NT2/D1 (cell line): ENCODE results near the gene NPAS2.

ENCODE experiments used
- SUZ12 ChIP-seq: IDR thresholded peaks from 2 replicates; pipeline ENCODE4 v1.6.1; 2011; ENCODE audit not compliant: insufficient read length, insufficient read depth; ENCODE audit errors: extremely low read depth
- YY1 ChIP-seq: IDR thresholded peaks from 2 replicates; pipeline ENCODE4 v1.6.1; 2011; ENCODE audit not compliant: insufficient read length, insufficient read depth

- TF ChIP-seq SUZ12 (no peak), YY1 (no peak)
Measured at GRCh38 chr2:100786985-100787384, 33.0 kb upstream of the NPAS2 start.
